Peyer's patch (tissue), 4 donors: Measurements from ENCODE around the gene TLE5. TPM values are rescaled to one million over a fixed set of nuclear protein-coding genes. Genes with fewer than 3 reads are reported as not detected.
"Not testable (repeated sequence)": the region's sequence is repeated elsewhere in the genome, so short reads cannot be mapped to it uniquely, and the experiment has no call there.

Experiments used
- DNase-seq, 3 donors: peaks; one replicate each; pipeline ENCODE4 v3.0.0-alpha.2; 2017 to 2019
- H3K27ac ChIP-seq, 4 donors: fragments of 200-600 bp; sonication (generic); one replicate each; pipeline ENCODE4 v1.5.1; 2016 to 2019
- H3K27me3 ChIP-seq, 2 donors: fragments of 200-600 bp; sonication (generic); one replicate each; pipeline ENCODE4 v1.5.1; 2019
- H3K36me3 ChIP-seq, 3 donors: fragments of 200-600 bp; sonication (generic); one replicate each; pipeline ENCODE4 v1.5.1; 2016 to 2019
- H3K4me1 ChIP-seq, 4 donors: fragments of 200-600 bp; sonication (generic); one replicate each; pipeline ENCODE4 v1.5.1; 2016 to 2019
- H3K4me3 ChIP-seq, 4 donors: fragments of 200-600 bp; sonication (generic); 1 replicate in 3 of 4; 2 replicates in 1 of 4; pipeline ENCODE4 v1.5.1; 2016 to 2019; ENCODE audit warnings: mild to moderate bottlenecking in 1 of 4
- H3K9me3 ChIP-seq, 4 donors: fragments of 200-600 bp; sonication (generic); one replicate each; pipeline ENCODE4 v1.5.1; 2016 to 2019; ENCODE audit warnings: mild to moderate bottlenecking in 1 of 4
- CTCF ChIP-seq, 6 experiments: fragments of 450-650 bp in 4 of 6; fragments of 200-600 bp in 2 of 6; sonication (generic) in 1 of 6; IDR thresholded peaks; one replicate each; pipeline ENCODE4 v1.5.1; 2017 to 2019; ENCODE audit warnings: antibody characterized with exemption in 6 of 6, mild to moderate bottlenecking in 3 of 6, moderate library complexity in 1 of 6
- POLR2A ChIP-seq, 2 donors: fragments of 450-650 bp; IDR thresholded peaks; one replicate each; pipeline ENCODE4 v1.5.1; 2017; ENCODE audit warnings: antibody characterized with exemption in 2 of 2, mild to moderate bottlenecking in 2 of 2, moderate library complexity in 2 of 2
- total RNA-seq, 4 donors: library from RNA; depleted of rRNA; stranded (reverse); fragments of >200 nt; gene quantifications; one replicate each; pipeline ENCODE4 v1.1.0, GENCODE V29; 2016

Gene TLE5
- total RNA-seq, 4 donors from 2014 or later, result 134 to 366 (median 289) TPM

DNA sequence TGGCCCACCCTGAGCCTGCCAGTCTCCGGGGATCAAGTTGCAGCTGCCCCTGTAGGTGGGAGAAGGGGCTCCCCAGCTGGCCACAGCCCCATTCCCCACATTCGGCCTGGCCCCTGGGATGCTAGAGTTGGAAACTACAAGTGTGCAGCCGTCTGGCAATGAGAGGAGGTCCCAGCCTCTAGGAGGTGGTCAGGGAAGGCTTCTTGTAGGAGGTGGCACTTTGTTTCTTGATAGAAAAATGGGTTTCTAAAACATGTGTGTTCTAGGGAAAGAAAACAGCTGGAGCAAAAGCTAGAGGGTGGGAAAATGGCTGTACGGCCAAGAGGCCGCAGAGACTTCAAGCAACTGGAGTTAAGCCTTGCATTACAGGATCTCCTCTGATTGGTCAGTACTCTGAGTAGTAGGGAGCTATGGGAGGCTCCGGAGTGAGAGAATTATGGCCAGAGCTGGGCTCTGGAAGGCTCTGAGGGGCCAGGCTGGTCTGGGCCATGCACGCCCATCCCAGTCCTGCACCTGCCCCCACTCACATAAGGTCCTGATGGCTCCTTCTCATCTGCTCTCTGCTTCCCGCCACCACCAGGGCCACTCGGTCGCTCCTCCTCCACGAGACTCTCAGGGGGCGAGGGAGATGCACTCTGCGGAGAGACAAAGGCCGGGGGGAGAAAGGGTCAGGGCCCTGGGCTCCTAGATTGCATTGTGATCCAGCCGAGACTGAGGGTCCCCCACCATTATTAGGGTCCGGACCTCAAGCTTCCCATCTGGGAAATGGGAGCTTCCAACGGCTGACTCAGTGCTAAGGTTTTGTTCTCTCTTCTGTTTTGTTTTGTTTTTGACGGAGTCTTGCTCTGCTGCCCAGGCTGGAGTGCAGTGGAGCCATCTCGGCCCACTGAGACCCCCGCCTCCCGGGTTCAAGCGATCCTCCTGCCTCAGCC, 46.9 kb downstream of the TLE5 start:
- Histone ChIP-seq H3K36me3 (no peaks in the 10 kb centered on the region), H3K27ac (no peak overlapping the region), H3K4me3 (no peak overlapping the region), H3K27me3 (no peaks in the 10 kb centered on the region), H3K9me3 (no peaks in the 10 kb centered on the region), H3K4me1 (no peaks in the 10 kb centered on the region)
- DNase-seq, result no peak
- TF ChIP-seq POLR2A (IDR thresholded peaks at IDR 0.05), result no peak
- TF ChIP-seq CTCF (IDR thresholded peaks at IDR 0.05), result no peak

DNA sequence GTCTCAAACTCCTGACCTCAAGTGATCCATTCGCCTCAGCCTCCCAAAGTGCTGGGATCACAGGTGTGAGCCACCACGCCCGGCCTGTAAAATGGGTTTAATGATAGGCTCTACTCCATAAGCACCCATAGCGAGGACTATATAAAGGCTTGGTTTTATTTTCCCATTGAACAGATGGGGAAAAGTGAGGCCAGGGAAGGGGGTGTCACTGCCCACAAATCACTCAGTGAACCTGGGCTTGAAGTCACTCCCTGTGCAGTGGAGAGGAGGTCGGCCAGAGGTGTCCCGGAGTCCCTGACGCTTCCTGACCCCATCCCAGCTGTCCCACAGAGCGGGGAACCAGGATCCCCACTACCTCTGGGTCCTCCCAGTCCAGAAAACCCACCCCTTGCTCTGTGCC, 48.2 kb downstream of the TLE5 start:
- H3K27ac ChIP-seq, result no peak overlapping the region
- no peaks in the 10 kb centered on the region for H3K4me1 ChIP-seq
- TF ChIP-seq POLR2A (IDR thresholded peaks at IDR 0.05), result no peak
- TF ChIP-seq CTCF (IDR thresholded peaks at IDR 0.05), result no peak
- no peaks in the 10 kb centered on the region for H3K9me3 ChIP-seq
- H3K36me3 ChIP-seq, result no peaks in the 10 kb centered on the region
- no peak overlapping the region for H3K4me3 ChIP-seq
- DNase-seq, result no peak
- H3K27me3 ChIP-seq, result no peaks in the 10 kb centered on the region

DNA sequence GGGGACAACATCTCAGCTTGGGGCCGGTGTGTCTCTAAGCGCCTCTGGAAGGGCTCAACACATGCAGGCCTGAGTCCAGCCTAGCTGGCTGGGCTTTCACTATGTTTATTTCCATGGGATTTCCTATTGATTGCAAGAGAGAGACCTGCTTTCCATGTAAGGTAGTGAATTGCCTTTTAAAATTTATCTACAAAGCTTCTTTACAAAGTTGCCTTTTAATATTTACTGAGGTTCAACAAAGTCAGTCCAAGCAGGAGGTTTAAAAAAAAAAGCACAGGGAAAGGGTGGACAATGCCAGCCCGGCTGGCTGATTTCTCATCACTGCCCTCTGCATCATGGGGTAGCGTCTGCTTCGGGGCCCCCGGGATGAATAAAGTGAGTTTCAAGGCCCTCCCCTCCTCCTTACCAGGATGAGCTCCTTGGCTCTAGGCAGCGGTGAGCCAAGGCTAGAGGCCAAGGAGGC, 49.0 kb downstream of the TLE5 start:
- H3K4me1 ChIP-seq, result no peaks in the 10 kb centered on the region
- no peak overlapping the region for H3K4me3 ChIP-seq
- H3K9me3 ChIP-seq, result no peaks in the 10 kb centered on the region
- DNase-seq, result no peak
- TF ChIP-seq CTCF (IDR thresholded peaks at IDR 0.05), result no peak
- TF ChIP-seq POLR2A (IDR thresholded peaks at IDR 0.05), result no peak
- no peaks in the 10 kb centered on the region for H3K36me3 ChIP-seq
- no peaks in the 10 kb centered on the region for H3K27me3 ChIP-seq
- no peak overlapping the region for H3K27ac ChIP-seq

- no peak for DNase-seq
- Histone ChIP-seq H3K4me1 (no peaks in the 10 kb centered on the region), H3K9me3 (no peaks in the 10 kb centered on the region), H3K4me3 (no peak overlapping the region), H3K27me3 (no peaks in the 10 kb centered on the region), H3K27ac (no peak overlapping the region), H3K36me3 (no peaks in the 10 kb centered on the region)
- no peak for TF ChIP-seq CTCF (IDR thresholded peaks at IDR 0.05)
- no peak for TF ChIP-seq POLR2A (IDR thresholded peaks at IDR 0.05)
These were observed 49.6 kb downstream of the TLE5 start for GRCh38 chr19:3012621-3013262.

- H3K36me3 ChIP-seq, H3K9me3 ChIP-seq, H3K27me3 ChIP-seq, DNase-seq, H3K4me1 ChIP-seq, H3K27ac ChIP-seq, H3K4me3 ChIP-seq: not testable (repeated sequence)
These were observed 50.2 kb downstream of the TLE5 start for GRCh38 chr19:3012059-3012458.

DNA sequence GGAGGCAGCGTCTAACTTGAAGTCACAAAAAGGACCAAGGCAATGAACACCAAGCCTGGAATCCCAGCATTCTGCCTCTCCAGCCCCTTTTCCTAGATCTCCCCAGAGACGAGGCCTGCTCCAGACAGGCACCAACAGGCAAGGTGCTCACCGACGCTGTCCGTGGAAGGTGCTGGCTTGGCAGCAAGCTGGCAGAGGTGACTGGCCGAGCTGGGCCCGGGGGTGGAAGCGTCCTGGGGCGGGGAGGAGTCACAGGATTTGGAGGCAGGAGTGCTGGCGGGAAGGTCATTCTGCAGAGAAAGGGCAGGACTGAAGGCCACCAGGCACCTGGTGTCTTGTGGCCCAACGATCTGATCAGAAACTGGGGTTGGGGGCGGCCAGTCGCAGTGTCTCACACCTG, 51.4 kb downstream of the TLE5 start:
- no peaks in the 10 kb centered on the region for H3K36me3 ChIP-seq
- no peak overlapping the region for H3K27ac ChIP-seq
- no peaks in the 10 kb centered on the region for H3K9me3 ChIP-seq
- no peak overlapping the region for H3K4me3 ChIP-seq
- no peak for TF ChIP-seq CTCF (IDR thresholded peaks at IDR 0.05)
- no peak for TF ChIP-seq POLR2A (IDR thresholded peaks at IDR 0.05)
- H3K4me1 ChIP-seq, result no peaks in the 10 kb centered on the region
- DNase-seq, result no peak
- no peaks in the 10 kb centered on the region for H3K27me3 ChIP-seq
